ENCODE measurements around the gene CA12.

The CA12 gene

GRCh38 chr15:63378946-63379345, 2.7 kb downstream of the CA12 start:
- no CpG with 5 or more reads among the region's 7 CpGs for WGBS (ENCODE audit: extremely low coverage, insufficient coverage, low lambda C conversion rate)
- H3K4ac ChIP-seq (ENCODE audit: low read depth, low read length), result no peak overlapping the region
- peak overlapping the region; percentile 29 for H2AK5ac ChIP-seq (ENCODE audit: low read length)
- H3K27me3 ChIP-seq (ENCODE audit: insufficient read depth, low read length, poor library complexity), result no peaks in the 10 kb centered on the region
- no peak overlapping the region for H4K5ac ChIP-seq (ENCODE audit: low read length)
- H3K18ac ChIP-seq (ENCODE audit: low read length), result no peak overlapping the region
- H2BK15ac ChIP-seq (replicated peaks; ENCODE audit: low read depth), result no peak overlapping the region
- DNase-seq, result no peak
- no peak overlapping the region for H3K23ac ChIP-seq (ENCODE audit: low read length)
- H3K56ac ChIP-seq (ENCODE audit: low read length), result peak overlapping the region; percentile 68
- H2BK120ac ChIP-seq (ENCODE audit: low read depth, low read length), result no peak overlapping the region
- no peak overlapping the region for H4K8ac ChIP-seq (ENCODE audit: low read depth, low read length)
- no peak overlapping the region for H2BK5ac ChIP-seq (ENCODE audit: low read length)
- peaks cover 8% of the 10 kb centered on the region for H3K79me2 ChIP-seq (ENCODE audit: control insufficient read depth, insufficient read depth, low read length)
- no peak overlapping the region for H3K4me3 ChIP-seq (ENCODE audit: low read length)
- H3K4me1 ChIP-seq (ENCODE audit: control insufficient read depth, low read depth, low read length), result peaks cover 24% of the 10 kb centered on the region
- H3K4me2 ChIP-seq (ENCODE audit: low read length), result peak overlapping the region; percentile 9
- H3K9ac ChIP-seq (ENCODE audit: low read length), result peak overlapping the region; percentile 37
- H3K36me3 ChIP-seq (ENCODE audit: control insufficient read depth, insufficient read depth, low read length), result no peaks in the 10 kb centered on the region
- peaks cover 2% of the 10 kb centered on the region for H3K79me1 ChIP-seq (ENCODE audit: low read length)
- H3K27ac ChIP-seq (ENCODE audit: low read depth, low read length), result no peak overlapping the region

- H3K27ac ChIP-seq (ENCODE audit: low read depth, low read length), result no peak overlapping the region
- no peaks in the 10 kb centered on the region for H3K36me3 ChIP-seq (ENCODE audit: control insufficient read depth, insufficient read depth, low read length)
- DNase-seq, result no peak
Measured at GRCh38 chr15:63374686-63375520, 6.7 kb downstream of the CA12 start.

GRCh38 chr15:63373866-63374548, 7.6 kb downstream of the CA12 start:
- no CpG with 5 or more reads among the region's 9 CpGs for WGBS (ENCODE audit: extremely low coverage, insufficient coverage, low lambda C conversion rate)

More at GRCh38 chr15:63374686-63375520, 6.7 kb downstream of the CA12 start:
- Histone ChIP-seq H3K79me2 (ENCODE audit: control insufficient read depth, insufficient read depth, low read length) (peaks cover 2% of the 10 kb centered on the region), H3K56ac (ENCODE audit: low read length) (no peak overlapping the region), H3K9ac (ENCODE audit: low read length) (no peak overlapping the region), H2BK5ac (ENCODE audit: low read length) (no peak overlapping the region), H2BK120ac (ENCODE audit: low read depth, low read length) (no peak overlapping the region), H4K5ac (ENCODE audit: low read length) (no peak overlapping the region), H3K4me3 (ENCODE audit: low read length) (no peak overlapping the region), H3K18ac (ENCODE audit: low read length) (no peak overlapping the region), H3K4ac (ENCODE audit: low read depth, low read length) (no peak overlapping the region), H3K4me2 (ENCODE audit: low read length) (no peak overlapping the region), H2AK5ac (ENCODE audit: low read length) (no peak overlapping the region), H3K79me1 (ENCODE audit: low read length) (peaks cover 3% of the 10 kb centered on the region), H3K4me1 (ENCODE audit: control insufficient read depth, low read depth, low read length) (peaks cover 13% of the 10 kb centered on the region), H4K8ac (ENCODE audit: low read depth, low read length) (no peak overlapping the region), H3K23ac (ENCODE audit: low read length) (no peak overlapping the region), H3K27me3 (ENCODE audit: insufficient read depth, low read length, poor library complexity) (no peaks in the 10 kb centered on the region), H2BK15ac (replicated peaks; ENCODE audit: low read depth) (no peak overlapping the region)
- no CpG with 5 or more reads among the region's 11 CpGs for WGBS (ENCODE audit: extremely low coverage, insufficient coverage, low lambda C conversion rate)

GRCh38 chr15:63373330-63373729, 8.3 kb downstream of the CA12 start:
- H3K18ac ChIP-seq (ENCODE audit: low read length), result no peak overlapping the region
- H4K8ac ChIP-seq (ENCODE audit: low read depth, low read length), result no peak overlapping the region
- H3K23ac ChIP-seq (ENCODE audit: low read length), result no peak overlapping the region
- no peak overlapping the region for H2BK5ac ChIP-seq (ENCODE audit: low read length)
- WGBS (ENCODE audit: extremely low coverage, insufficient coverage, low lambda C conversion rate), result no CpG with 5 or more reads among the region's 3 CpGs
- no peak overlapping the region for H4K5ac ChIP-seq (ENCODE audit: low read length)
- H3K36me3 ChIP-seq (ENCODE audit: control insufficient read depth, insufficient read depth, low read length), result no peaks in the 10 kb centered on the region
- H2BK15ac ChIP-seq (replicated peaks; ENCODE audit: low read depth), result no peak overlapping the region
- H3K4ac ChIP-seq (ENCODE audit: low read depth, low read length), result no peak overlapping the region
- DNase-seq, result no peak
- H3K9ac ChIP-seq (ENCODE audit: low read length), result no peak overlapping the region
- no peaks in the 10 kb centered on the region for H3K27me3 ChIP-seq (ENCODE audit: insufficient read depth, low read length, poor library complexity)
- H3K4me2 ChIP-seq (ENCODE audit: low read length), result no peak overlapping the region
- H3K79me2 ChIP-seq (ENCODE audit: control insufficient read depth, insufficient read depth, low read length), result peaks cover 2% of the 10 kb centered on the region
- H3K56ac ChIP-seq (ENCODE audit: low read length), result no peak overlapping the region
- no peaks in the 10 kb centered on the region for H3K4me1 ChIP-seq (ENCODE audit: control insufficient read depth, low read depth, low read length)
- H3K79me1 ChIP-seq (ENCODE audit: low read length), result peaks cover 2% of the 10 kb centered on the region
- no peak overlapping the region for H2BK120ac ChIP-seq (ENCODE audit: low read depth, low read length)
- no peak overlapping the region for H2AK5ac ChIP-seq (ENCODE audit: low read length)
- no peak overlapping the region for H3K4me3 ChIP-seq (ENCODE audit: low read length)
- H3K27ac ChIP-seq (ENCODE audit: low read depth, low read length), result no peak overlapping the region

More at GRCh38 chr15:63373866-63374548, 7.6 kb downstream of the CA12 start:
- no peak overlapping the region for H3K56ac ChIP-seq (ENCODE audit: low read length)
- H3K79me2 ChIP-seq (ENCODE audit: control insufficient read depth, insufficient read depth, low read length), result peaks cover 2% of the 10 kb centered on the region
- no peak overlapping the region for H3K27ac ChIP-seq (ENCODE audit: low read depth, low read length)
- H2AK5ac ChIP-seq (ENCODE audit: low read length), result no peak overlapping the region
- no peak overlapping the region for H3K9ac ChIP-seq (ENCODE audit: low read length)
- H3K18ac ChIP-seq (ENCODE audit: low read length), result no peak overlapping the region
- no peak overlapping the region for H3K4me2 ChIP-seq (ENCODE audit: low read length)
- H2BK15ac ChIP-seq (replicated peaks; ENCODE audit: low read depth), result no peak overlapping the region
- no peaks in the 10 kb centered on the region for H3K27me3 ChIP-seq (ENCODE audit: insufficient read depth, low read length, poor library complexity)
- H3K4me1 ChIP-seq (ENCODE audit: control insufficient read depth, low read depth, low read length), result peaks cover 4% of the 10 kb centered on the region
- H2BK120ac ChIP-seq (ENCODE audit: low read depth, low read length), result no peak overlapping the region
- no peak overlapping the region for H3K23ac ChIP-seq (ENCODE audit: low read length)
- no peaks in the 10 kb centered on the region for H3K36me3 ChIP-seq (ENCODE audit: control insufficient read depth, insufficient read depth, low read length)
- peaks cover 3% of the 10 kb centered on the region for H3K79me1 ChIP-seq (ENCODE audit: low read length)
- H3K4me3 ChIP-seq (ENCODE audit: low read length), result no peak overlapping the region
- no peak overlapping the region for H4K8ac ChIP-seq (ENCODE audit: low read depth, low read length)
- no peak overlapping the region for H3K4ac ChIP-seq (ENCODE audit: low read depth, low read length)
- H2BK5ac ChIP-seq (ENCODE audit: low read length), result no peak overlapping the region
- DNase-seq, result no peak
- no peak overlapping the region for H4K5ac ChIP-seq (ENCODE audit: low read length)

GRCh38 chr15:63372753-63373152, 8.9 kb downstream of the CA12 start:
- no peak overlapping the region for H3K56ac ChIP-seq (ENCODE audit: low read length)
- H3K4me2 ChIP-seq (ENCODE audit: low read length), result no peak overlapping the region
- H3K9ac ChIP-seq (ENCODE audit: low read length), result no peak overlapping the region
- no peak overlapping the region for H2BK120ac ChIP-seq (ENCODE audit: low read depth, low read length)
- H3K79me2 ChIP-seq (ENCODE audit: control insufficient read depth, insufficient read depth, low read length), result peaks cover 2% of the 10 kb centered on the region
- DNase-seq, result no peak
- WGBS (ENCODE audit: extremely low coverage, insufficient coverage, low lambda C conversion rate), result no CpG with 5 or more reads among the region's 5 CpGs
- no peak overlapping the region for H3K4ac ChIP-seq (ENCODE audit: low read depth, low read length)
- no peak overlapping the region for H2AK5ac ChIP-seq (ENCODE audit: low read length)
- H4K5ac ChIP-seq (ENCODE audit: low read length), result no peak overlapping the region
- H2BK5ac ChIP-seq (ENCODE audit: low read length), result no peak overlapping the region
- no peaks in the 10 kb centered on the region for H3K4me1 ChIP-seq (ENCODE audit: control insufficient read depth, low read depth, low read length)
- no peaks in the 10 kb centered on the region for H3K27me3 ChIP-seq (ENCODE audit: insufficient read depth, low read length, poor library complexity)
- H3K18ac ChIP-seq (ENCODE audit: low read length), result no peak overlapping the region
- no peak overlapping the region for H3K27ac ChIP-seq (ENCODE audit: low read depth, low read length)
- H4K8ac ChIP-seq (ENCODE audit: low read depth, low read length), result no peak overlapping the region
- H3K4me3 ChIP-seq (ENCODE audit: low read length), result no peak overlapping the region
- H3K79me1 ChIP-seq (ENCODE audit: low read length), result peaks cover 2% of the 10 kb centered on the region
- H2BK15ac ChIP-seq (replicated peaks; ENCODE audit: low read depth), result no peak overlapping the region
- H3K23ac ChIP-seq (ENCODE audit: low read length), result peak overlapping the region; percentile 50
- no peaks in the 10 kb centered on the region for H3K36me3 ChIP-seq (ENCODE audit: control insufficient read depth, insufficient read depth, low read length)

All from mesendoderm (in vitro differentiated cells).